Keratinocyte (primary cell): ENCODE data around the gene RCBTB2. TPM values are rescaled to one million over a fixed set of nuclear protein-coding genes. Genes with fewer than 3 reads are reported as not detected.
"Not testable (repeated sequence)": the region's sequence is repeated elsewhere in the genome, so short reads cannot be mapped to it uniquely, and the experiment has no call there.

Experiments
- DNase-seq: peaks from one replicate; pipeline ENCODE4 v3.0.0-alpha.2; 2011; ENCODE audit warnings: low read depth, missing footprints, low spot score
- FAIRE-seq: peaks from 2 replicates; lab custom pipeline; 2011; peaks lifted over from hg19 to GRCh38; lab: Jason Lieb, UNC
- H2AFZ ChIP-seq: 2 replicates; pipeline ENCODE4 v1.6.0; 2012; ENCODE audit warnings: low read length, control low read depth, inconsistent platforms; ENCODE audit not compliant: control insufficient read depth
- H3K27ac ChIP-seq: 2 replicates; pipeline ENCODE4 v1.5.1; 2011; ENCODE audit warnings: low read length; ENCODE audit not compliant: control insufficient read depth, insufficient read depth
- H3K27me3 ChIP-seq: 3 replicates; pipeline ENCODE4 v1.6.0; 2011; ENCODE audit warnings: low read length; ENCODE audit not compliant: control insufficient read depth, insufficient read depth; ENCODE audit errors: extremely low read depth
- H3K36me3 ChIP-seq, 2 experiments: 2 replicates in 1 of 2; 3 replicates in 1 of 2; pipeline ENCODE4 v1.5.1; 2011; ENCODE audit warnings: low read length in 2 of 2, mild to moderate bottlenecking in 1 of 2; ENCODE audit not compliant: control insufficient read depth in 2 of 2, insufficient read depth in 2 of 2; ENCODE audit errors: extremely low read depth in 1 of 2
- H3K4me1 ChIP-seq: 3 replicates; pipeline ENCODE4 v1.5.1; 2011; ENCODE audit warnings: low read length; ENCODE audit not compliant: control insufficient read depth, insufficient read depth; ENCODE audit errors: extremely low read depth
- H3K4me2 ChIP-seq: 3 replicates; pipeline ENCODE4 v1.6.0; 2011; ENCODE audit warnings: low read depth, low read length; ENCODE audit not compliant: control insufficient read depth, insufficient read depth; ENCODE audit errors: extremely low read depth
- H3K4me3 ChIP-seq, 3 experiments: fragments of 200-600 bp in 1 of 3; sonication (generic) in 1 of 3; 2 replicates in 2 of 3; 3 replicates in 1 of 3; pipeline ENCODE4 v1.5.1; 2011 to 2016; ENCODE audit warnings: low read length in 3 of 3, mild to moderate bottlenecking in 3 of 3, control low read depth in 2 of 3, inconsistent platforms in 1 of 3, low read depth in 1 of 3, mixed read lengths in 1 of 3, mixed run types in 1 of 3, moderate library complexity in 1 of 3; ENCODE audit not compliant: control insufficient read depth in 2 of 3, insufficient read depth in 2 of 3; ENCODE audit errors: extremely low read depth in 1 of 3
- H3K79me2 ChIP-seq: 2 replicates; pipeline ENCODE4 v1.6.0; 2012; ENCODE audit warnings: low read length; ENCODE audit not compliant: control insufficient read depth, insufficient read depth
- H3K9ac ChIP-seq: 3 replicates; pipeline ENCODE4 v1.6.0; 2011; ENCODE audit warnings: low read length; ENCODE audit not compliant: control insufficient read depth, insufficient read depth; ENCODE audit errors: extremely low read depth
- H3K9me1 ChIP-seq: 3 replicates; pipeline ENCODE4 v1.6.0; 2011; ENCODE audit warnings: low read length; ENCODE audit not compliant: control insufficient read depth, insufficient read depth; ENCODE audit errors: extremely low read depth
- H3K9me3 ChIP-seq: 2 replicates; pipeline ENCODE4 v1.5.1; 2012; ENCODE audit warnings: low read depth, low read length; ENCODE audit not compliant: control insufficient read depth
- H4K20me1 ChIP-seq: 3 replicates; pipeline ENCODE4 v1.6.0; 2011; ENCODE audit warnings: low read length; ENCODE audit not compliant: control insufficient read depth, insufficient read depth; ENCODE audit errors: extremely low read depth
- CTCF ChIP-seq, 3 experiments: IDR thresholded peaks in 1 of 3; conservative IDR thresholded peaks in 1 of 3; optimal IDR thresholded peaks in 1 of 3; 2 replicates in 2 of 3; 3 replicates in 1 of 3; pipeline versions ENCODE3 to v1.5.1; 2011; ENCODE audit warnings: low read length in 3 of 3, mild to moderate bottlenecking in 3 of 3, moderate library complexity in 2 of 3, control low read depth in 1 of 3, inconsistent platforms in 1 of 3; ENCODE audit not compliant: insufficient read depth in 2 of 3; ENCODE audit errors: extremely low read depth in 1 of 3
- EZH2 ChIP-seq: IDR thresholded peaks from one replicate; pipeline ENCODE4 v1.6.1; 2012; ENCODE audit warnings: inconsistent platforms, mild to moderate bottlenecking, low read length, moderate library complexity
- dilution Hi-C: fragments of 300-500 bp; cut with MboI; formaldehyde crosslinking; loops from one replicate; pipeline ENCODE4 v1.7.0; 2020; ENCODE audit warnings: low sequenced_read_pairs; ENCODE audit not compliant: extremely low pct_ligation_motif_present
- polyA plus RNA-seq, 5 experiments: library from polyadenylated mRNA; depleted of rRNA in 3 of 5; stranded (reverse) in 3 of 5; stranded (forward) in 1 of 5; unstranded in 1 of 5; fragments of >200 nt; gene quantifications; 1 replicate in 1 of 5; 2 replicates in 3 of 5; 3 replicates in 1 of 5; pipeline versions ENCODE4 v1.2.1 to v1.2.3, GENCODE V29; 2011 to 2012; ENCODE audit warnings: missing spikeins in 2 of 5, low read depth in 1 of 5, low replicate concordance in 1 of 5

RCBTB2 gene
- polyA plus RNA-seq, 1 donor (not counting 4 experiments of a cell fraction or from before 2014, with no cell fraction given): 5.5 TPM

- Histone ChIP-seq H2AFZ (no peak overlapping the region), H3K9me3 (no peaks in the 10 kb centered on the region), H3K27ac (no peak overlapping the region), H3K9me1 (peaks cover 2% of the 10 kb centered on the region), H3K4me3 (no peak overlapping the region), H3K4me1 (no peaks in the 10 kb centered on the region), H3K79me2 (no peaks in the 10 kb centered on the region), H3K27me3 (no peaks in the 10 kb centered on the region), H3K36me3 (peaks cover 0 to 2% of the 10 kb centered on the region in 2 experiments), H4K20me1 (no peaks in the 10 kb centered on the region), H3K9ac (no peak overlapping the region), H3K4me2 (no peak overlapping the region)
- FAIRE-seq (no peak), DNase-seq (no peak)
- TF ChIP-seq EZH2 (no peak), CTCF (optimal IDR thresholded peaks at IDR 0.05 in 1 of 3, IDR thresholded peaks at IDR 0.05 in 1 of 3, conservative IDR thresholded peaks at IDR 0.05 in 1 of 3; ENCODE audit: extremely low read depth in 1 of 3, insufficient read depth in 2 of 3, low read length in 3 of 3) (no peak)
- dilution Hi-C loops: no loop called here
Observed at GRCh38 chr13:48457578-48458242, 75.2 kb downstream of the RCBTB2 start.

GRCh38 chr13:48456546-48456945 is 76.3 kb downstream of the RCBTB2 start:
- H3K4me3 ChIP-seq: no peak overlapping the region
- no peaks in the 10 kb centered on the region for H4K20me1 ChIP-seq
- no peaks in the 10 kb centered on the region for H3K9me3 ChIP-seq
- dilution Hi-C loops: no loop called here
- DNase-seq (no peak), FAIRE-seq (no peak)
- H2AFZ ChIP-seq: no peak overlapping the region
- H3K4me2 ChIP-seq: no peak overlapping the region
- no peaks in the 10 kb centered on the region for H3K27me3 ChIP-seq
- no peak for TF ChIP-seq EZH2
- TF ChIP-seq CTCF (optimal IDR thresholded peaks at IDR 0.05 in 1 of 3, IDR thresholded peaks at IDR 0.05 in 1 of 3, conservative IDR thresholded peaks at IDR 0.05 in 1 of 3; ENCODE audit: extremely low read depth in 1 of 3, insufficient read depth in 2 of 3, low read length in 3 of 3): no peak
- no peaks in the 10 kb centered on the region for H3K4me1 ChIP-seq
- no peak overlapping the region for H3K9ac ChIP-seq
- H3K27ac ChIP-seq: no peak overlapping the region
- H3K9me1 ChIP-seq: peaks cover 2% of the 10 kb centered on the region
- no peaks in the 10 kb centered on the region for H3K79me2 ChIP-seq
- peaks cover 0 to 2% of the 10 kb centered on the region in 2 experiments for H3K36me3 ChIP-seq

- H3K79me2 ChIP-seq, H3K9me1 ChIP-seq, H3K36me3 ChIP-seq, H3K4me2 ChIP-seq, H3K27ac ChIP-seq, H3K4me3 ChIP-seq, H3K9ac ChIP-seq, FAIRE-seq, dilution Hi-C loops, H3K9me3 ChIP-seq, H3K27me3 ChIP-seq, DNase-seq, H4K20me1 ChIP-seq, H2AFZ ChIP-seq: not testable (repeated sequence)
- H3K4me1 ChIP-seq: peaks cover 22% of the 10 kb centered on the region
Observed at GRCh38 chr13:48451196-48451595, 81.7 kb downstream of the RCBTB2 start.
